Activated CD4-positive, alpha-beta T cell treated with anti-CD3 and anti-CD28 coated beads, Interleukin-2, amount 10 ng/mL, durations not matched to agents 24 days and 14 days (primary cell): ENCODE results near the gene OR10G3. TPM values are rescaled to one million over a fixed set of nuclear protein-coding genes. Genes with fewer than 3 reads are reported as not detected.

Experiments used
- DNase-seq: peaks from one replicate; pipeline ENCODE4 v3.0.0; 2022
- H3K27ac Mint-ChIP-seq: one replicate; pipeline ENCODE4 v1.8.0; 2022; ENCODE audit warnings: mild to moderate bottlenecking, mixed read lengths
- H3K27me3 Mint-ChIP-seq: one replicate; pipeline ENCODE4 v1.8.0; 2022; ENCODE audit warnings: mixed read lengths
- H3K36me3 Mint-ChIP-seq: one replicate; pipeline ENCODE4 v1.8.0; 2022; ENCODE audit warnings: low read depth, mild to moderate bottlenecking, mixed read lengths
- H3K4me1 Mint-ChIP-seq: one replicate; pipeline ENCODE4 v1.8.0; 2021; ENCODE audit warnings: mixed read lengths
- H3K4me3 Mint-ChIP-seq: one replicate; pipeline ENCODE4 v1.8.0; 2022; ENCODE audit warnings: mild to moderate bottlenecking, moderate library complexity, mixed read lengths
- H3K9me3 Mint-ChIP-seq: one replicate; pipeline ENCODE4 v1.8.0; 2021; ENCODE audit warnings: mixed read lengths
- intact Hi-C: fragments of 100-400 bp; cut with micrococcal nuclease; formaldehyde crosslinking; loops from one replicate; pipeline ENCODE4 v1.15.1; 2023
- total RNA-seq: library from RNA; stranded (reverse); gene quantifications from 2 replicates; pipeline ENCODE4 v1.2.3, GENCODE V29; 2022

OR10G3 gene
- total RNA-seq, 1 donor from 2014 or later = not detected

GRCh38 chr14:21526672-21527317 is 53.1 kb downstream of the OR10G3 start:
- Mint-ChIP-seq H3K4me1 (peaks cover 12% of the 10 kb centered on the region), H3K9me3 (no peaks in the 10 kb centered on the region), H3K36me3 (no peaks in the 10 kb centered on the region)

GRCh38 chr14:21525962-21526671 is 53.8 kb downstream of the OR10G3 start, which contains the start of gene SALL2:
Gene SALL2, minus strand, starts transcription at chr14:21526346. Its CDS starts 219 bp downstream, at chr14:21526127.
- Mint-ChIP-seq H3K4me3 (peak within 1 kb of the TSS; percentile 80), H3K27me3 (peaks cover 17% of the 10 kb centered on the region), H3K27ac (peak within 1 kb of the TSS; percentile 66), H3K4me1 (peaks cover 12% of the 10 kb centered on the region), H3K9me3 (no peaks in the 10 kb centered on the region), H3K36me3 (no peaks in the 10 kb centered on the region)
- peak; percentile 87 for DNase-seq
- intact Hi-C loops = loop anchor here (1.0 kb wide), 2 partner anchors 16 to 70 kb away; partner anchors contain the start of gene CHD8

More at GRCh38 chr14:21526672-21527317, 53.1 kb downstream of the OR10G3 start:
- intact Hi-C loops = loop anchor here (1.0 kb wide), 2 partner anchors 16 to 70 kb away; partner anchors contain the start of gene CHD8
- H3K4me3 Mint-ChIP-seq = peak overlapping the region; percentile 80
- H3K27me3 Mint-ChIP-seq = peaks cover 16% of the 10 kb centered on the region
- no peak overlapping the region for H3K27ac Mint-ChIP-seq
- no peak for DNase-seq

GRCh38 chr14:21525571-21525961 is 54.3 kb downstream of the OR10G3 start:
- intact Hi-C loops = no loop called here
- no peak for DNase-seq
- Mint-ChIP-seq H3K36me3 (no peaks in the 10 kb centered on the region), H3K27ac (peak overlapping the region; percentile 4), H3K9me3 (no peaks in the 10 kb centered on the region), H3K4me1 (peaks cover 12% of the 10 kb centered on the region), H3K4me3 (peak overlapping the region; percentile 80), H3K27me3 (peaks cover 17% of the 10 kb centered on the region)

GRCh38 chr14:21524575-21525490 is 55.0 kb downstream of the OR10G3 start:
- H3K27me3 Mint-ChIP-seq = peaks cover 17% of the 10 kb centered on the region
- peaks cover 12% of the 10 kb centered on the region for H3K4me1 Mint-ChIP-seq
- H3K4me3 Mint-ChIP-seq = peak overlapping the region; percentile 80
- H3K36me3 Mint-ChIP-seq = no peaks in the 10 kb centered on the region
- intact Hi-C loops = no loop called here
- H3K9me3 Mint-ChIP-seq = no peaks in the 10 kb centered on the region
- no peak for DNase-seq
- H3K27ac Mint-ChIP-seq = peak overlapping the region; percentile 66

- no peak for DNase-seq
- intact Hi-C loops = no loop called here
- H3K27ac Mint-ChIP-seq = no peak overlapping the region
- peaks cover 16% of the 10 kb centered on the region for H3K27me3 Mint-ChIP-seq
- H3K4me3 Mint-ChIP-seq = no peak overlapping the region
- no peaks in the 10 kb centered on the region for H3K36me3 Mint-ChIP-seq
- H3K9me3 Mint-ChIP-seq = no peaks in the 10 kb centered on the region
- H3K4me1 Mint-ChIP-seq = peaks cover 12% of the 10 kb centered on the region
Observed at GRCh38 chr14:21523203-21523602, 56.7 kb downstream of the OR10G3 start.

GRCh38 chr14:21521501-21521900 is 58.4 kb downstream of the OR10G3 start:
- DNase-seq = no peak
- H3K27me3 Mint-ChIP-seq = peaks cover 17% of the 10 kb centered on the region
- H3K4me1 Mint-ChIP-seq = peaks cover 6% of the 10 kb centered on the region
- H3K4me3 Mint-ChIP-seq = no peak overlapping the region
- no peaks in the 10 kb centered on the region for H3K9me3 Mint-ChIP-seq
- intact Hi-C loops = no loop called here
- no peak overlapping the region for H3K27ac Mint-ChIP-seq
- H3K36me3 Mint-ChIP-seq = no peaks in the 10 kb centered on the region

GRCh38 chr14:21520767-21521166 is 59.1 kb downstream of the OR10G3 start:
- intact Hi-C loops = no loop called here
- Mint-ChIP-seq H3K27ac (no peak overlapping the region), H3K27me3 (peaks cover 17% of the 10 kb centered on the region), H3K4me1 (peaks cover 5% of the 10 kb centered on the region), H3K4me3 (no peak overlapping the region), H3K36me3 (no peaks in the 10 kb centered on the region), H3K9me3 (no peaks in the 10 kb centered on the region)
- no peak for DNase-seq

GRCh38 chr14:21518725-21519124 is 61.2 kb downstream of the OR10G3 start:
- H3K27me3 Mint-ChIP-seq = peaks cover 16% of the 10 kb centered on the region

More at GRCh38 chr14:21518725-21519124, 61.2 kb downstream of the OR10G3 start:
- Mint-ChIP-seq H3K4me3 (no peak overlapping the region), H3K9me3 (no peaks in the 10 kb centered on the region), H3K27ac (no peak overlapping the region), H3K4me1 (no peaks in the 10 kb centered on the region), H3K36me3 (no peaks in the 10 kb centered on the region)
- no peak for DNase-seq
- intact Hi-C loops = no loop called here

Other genes with a start within 250 kb of the OR10G3 start
- gene SUPT16H, start 196.1 kb downstream of the OR10G3 start, total RNA-seq = 170 and 174 TPM in 2 replicates
- 104 and 115 TPM in 2 replicates for gene CHD8, start 124.0 kb downstream of the OR10G3 start, total RNA-seq
- 26.5 and 30.1 TPM in 2 replicates for gene RAB2B, start 103.1 kb downstream of the OR10G3 start, total RNA-seq
- gene TOX4, start 102.9 kb downstream of the OR10G3 start, total RNA-seq = 75.9 and 82.8 TPM in 2 replicates
- 72.9 and 81.7 TPM in 2 replicates for gene METTL3, start 68.7 kb downstream of the OR10G3 start, total RNA-seq
- gene SALL2, start 53.7 kb downstream of the OR10G3 start, total RNA-seq = 1.6 and 1.7 TPM in 2 replicates
- not detected in 2 replicates for gene OR10G2, start 54.9 kb upstream of the OR10G3 start, total RNA-seq
- gene OR4E2, start 73.8 kb upstream of the OR10G3 start, total RNA-seq = not detected in 2 replicates
- gene OR4E1, start 93.7 kb upstream of the OR10G3 start, total RNA-seq = not detected in 2 replicates